ENCODE results near the gene ZNF629.
"Not testable (repeated sequence)": the region's sequence is repeated elsewhere in the genome, so short reads cannot be mapped to it uniquely, and the experiment has no call there.

Gene ZNF629

DNA sequence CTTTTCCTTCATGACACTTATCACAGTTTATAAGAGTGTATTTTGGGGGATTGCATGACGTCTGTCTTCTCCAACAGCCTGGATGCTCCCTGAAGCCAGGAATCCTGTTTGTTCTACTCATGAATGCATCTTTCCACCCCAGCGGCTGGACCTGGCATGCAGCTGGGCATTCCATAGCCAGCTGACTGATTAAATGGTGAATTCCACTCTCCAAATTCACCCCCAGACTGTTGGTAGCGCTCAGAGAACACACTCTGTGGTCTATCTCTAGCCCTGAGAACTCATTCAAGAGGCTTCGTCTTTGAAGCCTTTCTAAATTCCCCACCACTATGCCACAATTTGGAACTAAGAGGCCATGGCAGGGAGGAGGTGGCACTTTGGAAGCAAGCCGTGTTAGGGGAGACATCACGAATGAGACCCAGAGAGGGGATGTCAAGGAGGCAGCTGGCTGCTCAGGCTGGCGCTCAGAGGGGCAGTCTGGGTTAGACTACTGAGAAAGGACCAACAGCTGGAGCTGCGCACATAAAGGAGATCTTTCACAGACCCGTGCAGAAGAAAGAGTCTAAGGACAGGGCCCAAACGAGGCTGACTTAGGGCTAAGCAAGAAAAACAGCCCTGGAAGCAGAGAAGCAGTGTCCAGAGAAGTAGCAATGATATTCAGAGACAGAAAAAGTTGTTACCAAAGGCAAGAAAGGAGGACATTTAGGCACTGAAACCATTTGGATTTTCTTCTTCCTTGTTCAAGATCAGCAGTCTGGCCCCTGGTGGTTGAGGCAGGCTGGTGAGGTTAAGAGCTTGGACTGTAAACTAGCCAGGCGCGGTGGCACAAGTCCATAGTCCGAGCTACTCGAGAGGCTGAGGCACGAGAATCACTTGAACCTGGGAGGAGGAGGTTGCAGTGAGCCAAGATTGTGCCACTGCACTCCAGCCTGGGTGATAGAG is 42.4 kb upstream of the ZNF629 start:
- no peak for TF ChIP-seq EZH2 (optimal IDR thresholded peaks at IDR 0.05; ENCODE audit: low read depth, low read length)
- no peak for TF ChIP-seq CTCF (IDR thresholded peaks at IDR 0.05; ENCODE audit: low read length)
- TF ChIP-seq EZH2phosphoT487 (IDR thresholded peaks at IDR 0.05; ENCODE audit: low read length) = no peak
- DNase-seq = no peak
- Histone ChIP-seq H3K9me2 (replicated peaks; ENCODE audit: insufficient read depth, low read length) (no peaks in the 10 kb centered on the region), H2AFZ (ENCODE audit: low read length) (no peak overlapping the region), H3K9ac (ENCODE audit: low read length) (no peak overlapping the region), H4K20me1 (ENCODE audit: insufficient read depth, low read length) (no peaks in the 10 kb centered on the region), H3K4me3 (ENCODE audit: low read length) (no peak overlapping the region), H3K9me3 (replicated peaks; ENCODE audit: insufficient read depth, low read length) (no peaks in the 10 kb centered on the region), H3K79me2 (ENCODE audit: low read length) (no peaks in the 10 kb centered on the region), H3K36me3 (replicated peaks; ENCODE audit: insufficient read depth, low read length) (no peaks in the 10 kb centered on the region), H3K4me1 (ENCODE audit: low read length) (no peaks in the 10 kb centered on the region), H3K27ac (ENCODE audit: low read length) (no peak overlapping the region), H3F3A (ENCODE audit: insufficient read depth, low read length) (no peaks in the 10 kb centered on the region), H3K27me3 (replicated peaks; ENCODE audit: insufficient read depth, low read length) (no peaks in the 10 kb centered on the region; the same call in 1 of the 2 replicates), H3K4me2 (ENCODE audit: low read depth, low read length) (no peak overlapping the region)

DNA sequence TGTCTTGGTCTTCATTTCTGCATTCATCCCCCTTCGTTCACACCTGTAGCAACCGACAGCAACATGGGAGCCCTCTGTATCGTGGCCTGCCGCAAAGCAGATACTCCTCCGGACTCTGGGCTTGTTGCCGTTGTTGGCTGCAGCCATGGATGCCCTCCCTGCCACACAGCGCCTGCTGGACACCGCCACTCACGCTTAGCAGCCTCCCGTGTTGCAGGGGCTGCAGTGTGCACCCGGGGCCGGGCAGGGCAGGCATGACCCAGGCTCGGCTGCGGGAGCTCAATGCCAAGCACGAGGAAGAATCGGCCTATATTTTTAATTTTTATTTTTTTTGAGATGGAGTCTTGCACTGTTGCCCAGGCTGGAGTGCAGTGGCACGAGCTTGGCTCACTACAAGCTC is 34.9 kb upstream of the ZNF629 start:
- Histone ChIP-seq H3K4me3 (ENCODE audit: low read length) (no peak overlapping the region), H4K20me1 (ENCODE audit: insufficient read depth, low read length) (no peaks in the 10 kb centered on the region), H2AFZ (ENCODE audit: low read length) (no peak overlapping the region), H3F3A (ENCODE audit: insufficient read depth, low read length) (no peaks in the 10 kb centered on the region), H3K4me2 (ENCODE audit: low read depth, low read length) (no peak overlapping the region), H3K27me3 (replicated peaks; ENCODE audit: insufficient read depth, low read length) (no peaks in the 10 kb centered on the region; the same call in 1 of the 2 replicates), H3K9me2 (replicated peaks; ENCODE audit: insufficient read depth, low read length) (no peaks in the 10 kb centered on the region), H3K9me3 (replicated peaks; ENCODE audit: insufficient read depth, low read length) (no peaks in the 10 kb centered on the region), H3K9ac (ENCODE audit: low read length) (no peak overlapping the region), H3K36me3 (replicated peaks; ENCODE audit: insufficient read depth, low read length) (no peaks in the 10 kb centered on the region), H3K4me1 (ENCODE audit: low read length) (no peaks in the 10 kb centered on the region), H3K27ac (ENCODE audit: low read length) (no peak overlapping the region), H3K79me2 (ENCODE audit: low read length) (no peaks in the 10 kb centered on the region)
- DNase-seq = no peak
- TF ChIP-seq CTCF (IDR thresholded peaks at IDR 0.05; ENCODE audit: low read length) (no peak), EZH2phosphoT487 (IDR thresholded peaks at IDR 0.05; ENCODE audit: low read length) (no peak), EZH2 (optimal IDR thresholded peaks at IDR 0.05; ENCODE audit: low read depth, low read length) (no peak)

DNA sequence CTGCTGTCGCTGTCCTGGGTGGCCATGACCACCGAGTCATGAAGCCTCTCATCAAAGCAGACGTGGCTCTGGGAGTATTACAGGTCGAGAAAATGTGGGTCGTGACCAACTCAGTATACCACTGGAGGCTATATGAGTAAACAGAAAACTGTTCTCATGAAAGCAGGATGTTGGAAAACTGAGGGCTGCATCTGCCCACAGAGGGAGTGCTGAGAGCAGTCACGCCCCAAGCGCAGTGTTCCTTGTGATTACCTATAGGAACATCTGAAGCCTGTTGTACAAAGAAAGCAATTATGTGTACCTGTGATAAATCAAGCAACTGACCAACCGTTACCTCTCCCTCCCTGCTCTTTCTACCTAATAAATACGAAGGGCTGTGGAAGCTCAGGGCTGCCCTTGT is 34.4 kb upstream of the ZNF629 start:
- H3K4me3 ChIP-seq (ENCODE audit: low read length); H3K9me3 ChIP-seq (replicated peaks; ENCODE audit: insufficient read depth, low read length); H3K4me1 ChIP-seq (ENCODE audit: low read length); H3K79me2 ChIP-seq (ENCODE audit: low read length); H3K36me3 ChIP-seq (replicated peaks; ENCODE audit: insufficient read depth, low read length); H4K20me1 ChIP-seq (ENCODE audit: insufficient read depth, low read length); H3K9ac ChIP-seq (ENCODE audit: low read length); H3K27ac ChIP-seq (ENCODE audit: low read length); H3F3A ChIP-seq (ENCODE audit: insufficient read depth, low read length); H3K27me3 ChIP-seq (replicated peaks; ENCODE audit: insufficient read depth, low read length); H3K9me2 ChIP-seq (replicated peaks; ENCODE audit: insufficient read depth, low read length); H3K4me2 ChIP-seq (ENCODE audit: low read depth, low read length); DNase-seq; H2AFZ ChIP-seq (ENCODE audit: low read length): not testable (repeated sequence)

GRCh38 chr16:30820952-30821421 is 34.0 kb upstream of the ZNF629 start:
- Histone ChIP-seq H3K9ac (ENCODE audit: low read length) (no peak overlapping the region), H3K36me3 (replicated peaks; ENCODE audit: insufficient read depth, low read length) (no peaks in the 10 kb centered on the region), H3K9me3 (replicated peaks; ENCODE audit: insufficient read depth, low read length) (no peaks in the 10 kb centered on the region), H3K4me1 (ENCODE audit: low read length) (no peaks in the 10 kb centered on the region), H3K79me2 (ENCODE audit: low read length) (no peaks in the 10 kb centered on the region), H3K27me3 (replicated peaks; ENCODE audit: insufficient read depth, low read length) (no peaks in the 10 kb centered on the region; the same call in 1 of the 2 replicates), H4K20me1 (ENCODE audit: insufficient read depth, low read length) (no peaks in the 10 kb centered on the region), H3K27ac (ENCODE audit: low read length) (no peak overlapping the region), H2AFZ (ENCODE audit: low read length) (no peak overlapping the region), H3K4me3 (ENCODE audit: low read length) (no peak overlapping the region), H3F3A (ENCODE audit: insufficient read depth, low read length) (no peaks in the 10 kb centered on the region), H3K9me2 (replicated peaks; ENCODE audit: insufficient read depth, low read length) (no peaks in the 10 kb centered on the region), H3K4me2 (ENCODE audit: low read depth, low read length) (no peak overlapping the region)
- DNase-seq = no peak
- TF ChIP-seq EZH2phosphoT487 (IDR thresholded peaks at IDR 0.05; ENCODE audit: low read length) (no peak), CTCF (IDR thresholded peaks at IDR 0.05; ENCODE audit: low read length) (no peak), EZH2 (optimal IDR thresholded peaks at IDR 0.05; ENCODE audit: low read depth, low read length) (no peak)
